Measurements from ENCODE around the gene ZCCHC7.

The ZCCHC7 gene

DNA sequence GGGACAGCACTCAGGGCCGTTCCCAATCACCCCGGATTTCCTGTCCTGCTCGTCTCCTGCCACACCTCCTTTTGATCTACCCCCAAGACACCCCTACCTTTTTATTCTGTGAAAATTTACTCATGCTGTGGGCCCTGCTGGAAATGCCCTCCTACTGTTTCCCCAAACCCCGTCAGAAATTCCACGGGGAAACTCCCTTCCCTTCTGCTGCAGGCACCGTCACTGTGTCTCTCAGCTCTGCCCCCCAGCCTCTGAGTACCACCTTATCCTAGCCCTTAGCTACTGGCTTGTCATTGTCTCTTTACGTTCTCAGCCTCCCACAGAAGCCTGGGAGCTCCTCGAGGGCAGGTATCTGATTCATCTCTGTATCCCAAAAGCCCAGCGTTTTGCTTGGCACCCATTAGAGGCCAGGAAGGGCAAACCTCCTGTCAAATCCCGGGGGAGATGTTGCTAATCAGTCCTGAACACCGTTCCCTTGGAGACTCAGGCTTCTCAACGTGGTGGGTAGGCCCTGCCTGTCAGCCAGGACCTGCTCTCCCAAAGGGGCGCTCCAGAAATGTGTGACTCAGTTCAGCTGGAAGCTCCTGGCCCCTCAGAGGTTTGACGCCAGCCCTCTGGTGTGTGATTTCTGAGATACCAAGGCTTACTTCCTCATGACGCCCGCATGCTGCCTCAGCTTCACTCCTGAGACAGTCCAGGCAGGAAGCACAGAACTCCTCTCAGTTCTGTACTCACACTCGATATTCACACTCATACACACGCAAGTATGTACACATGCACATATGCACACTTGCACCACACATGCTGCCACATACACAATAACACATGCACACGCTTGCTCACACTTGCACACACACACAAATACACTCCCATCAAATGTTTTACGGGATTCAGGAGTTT lies 251.4 kb downstream of the ZCCHC7 start:
- no CpG with 5 or more reads among the region's 20 CpGs for WGBS (ENCODE audit: extremely low coverage, insufficient coverage, insufficient read length)

DNA sequence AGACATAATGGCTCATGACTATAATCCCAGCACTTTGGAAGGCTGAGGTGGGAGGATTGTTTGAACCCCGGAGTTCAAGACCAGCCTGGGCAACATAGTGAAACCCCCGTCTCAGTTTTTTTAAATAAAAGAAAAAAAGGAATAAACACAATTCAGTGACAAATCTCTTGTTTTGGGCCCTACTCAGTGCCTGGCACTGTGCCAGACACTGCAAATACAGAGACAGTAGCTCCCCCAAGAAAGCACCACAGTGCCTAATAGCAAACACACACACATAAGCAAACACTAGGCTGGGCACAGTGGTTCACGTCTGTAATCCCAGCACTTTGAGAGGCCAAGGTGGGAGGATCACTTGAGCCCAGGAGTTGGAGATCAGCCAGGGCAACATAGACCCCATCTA lies 252.5 kb downstream of the ZCCHC7 start:
- H2BK5ac ChIP-seq (ENCODE audit: low read depth, low read length, poor library complexity), result no peak overlapping the region
- H3K23ac ChIP-seq (ENCODE audit: low read length), result no peak overlapping the region
- H4K12ac ChIP-seq (ENCODE audit: low read depth, low read length), result no peak overlapping the region
- no peaks in the 10 kb centered on the region for H3K36me3 ChIP-seq (ENCODE audit: control insufficient read depth in 1 of 2, insufficient read depth in 2 of 2, low read length in 2 of 2)
- H2AFZ ChIP-seq (ENCODE audit: insufficient read depth, low read length, poor library complexity), result no peak overlapping the region
- H3K18ac ChIP-seq (ENCODE audit: low read length), result no peak overlapping the region
- no peaks in the 10 kb centered on the region for H3K79me1 ChIP-seq (ENCODE audit: low read length)
- H4K8ac ChIP-seq (ENCODE audit: low read depth, low read length), result no peak overlapping the region
- no peak overlapping the region for H3K14ac ChIP-seq (ENCODE audit: low read length)
- peaks cover 0 to 4% of the 10 kb centered on the region in 2 experiments for H3K4me1 ChIP-seq (ENCODE audit: control insufficient read depth in 1 of 2, insufficient read depth in 2 of 2, low read length in 2 of 2)
- peaks cover 3% of the 10 kb centered on the region for H3K9me3 ChIP-seq (ENCODE audit: insufficient read depth, low read depth, low read length)
- no peak overlapping the region for H4K91ac ChIP-seq (ENCODE audit: low read depth, low read length)
- no peak overlapping the region for H2AK5ac ChIP-seq (ENCODE audit: low read length)
- no peak overlapping the region for H3K4me3 ChIP-seq (ENCODE audit: low read depth, low read length)
- WGBS (ENCODE audit: extremely low coverage, insufficient coverage, insufficient read length), result no CpG with 5 or more reads among the region's 3 CpGs
- H2BK12ac ChIP-seq (ENCODE audit: low read length), result no peak overlapping the region
- H3K79me2 ChIP-seq (ENCODE audit: control insufficient read depth, insufficient read depth, low read length, poor library complexity), result no peaks in the 10 kb centered on the region
- no peak overlapping the region for H3K27ac ChIP-seq (ENCODE audit: low read depth, low read length)
- DNase-seq, result no peak
- H3K4me2 ChIP-seq (ENCODE audit: low read length), result no peak overlapping the region
- no peaks in the 10 kb centered on the region for H3K27me3 ChIP-seq (ENCODE audit: insufficient read depth, low read length)
- H3K9ac ChIP-seq (ENCODE audit: low read length), result no peak overlapping the region
- H3K4ac ChIP-seq (ENCODE audit: low read depth, low read length), result no peak overlapping the region
- H2BK120ac ChIP-seq (ENCODE audit: insufficient read depth, low read length, poor library complexity), result no peak overlapping the region

More for the DNA sequence above, 251.4 kb downstream of the ZCCHC7 start:
- Histone ChIP-seq H2AFZ (ENCODE audit: insufficient read depth, low read length, poor library complexity) (no peak overlapping the region), H2BK120ac (ENCODE audit: insufficient read depth, low read length, poor library complexity) (no peak overlapping the region), H4K12ac (ENCODE audit: low read depth, low read length) (no peak overlapping the region), H3K4me3 (ENCODE audit: low read depth, low read length) (no peak overlapping the region), H4K8ac (ENCODE audit: low read depth, low read length) (no peak overlapping the region), H3K4ac (ENCODE audit: low read depth, low read length) (no peak overlapping the region), H3K23ac (ENCODE audit: low read length) (no peak overlapping the region), H3K9ac (ENCODE audit: low read length) (no peak overlapping the region), H3K79me2 (ENCODE audit: control insufficient read depth, insufficient read depth, low read length, poor library complexity) (no peaks in the 10 kb centered on the region), H3K9me3 (ENCODE audit: insufficient read depth, low read depth, low read length) (peaks cover 3% of the 10 kb centered on the region), H3K27me3 (ENCODE audit: insufficient read depth, low read length) (no peaks in the 10 kb centered on the region), H2BK12ac (ENCODE audit: low read length) (no peak overlapping the region), H3K14ac (ENCODE audit: low read length) (no peak overlapping the region), H4K91ac (ENCODE audit: low read depth, low read length) (no peak overlapping the region), H2AK5ac (ENCODE audit: low read length) (no peak overlapping the region), H3K36me3 (ENCODE audit: control insufficient read depth in 1 of 2, insufficient read depth in 2 of 2, low read length in 2 of 2) (no peaks in the 10 kb centered on the region), H3K4me1 (ENCODE audit: control insufficient read depth in 1 of 2, insufficient read depth in 2 of 2, low read length in 2 of 2) (peaks cover 0 to 4% of the 10 kb centered on the region in 2 experiments), H3K18ac (ENCODE audit: low read length) (no peak overlapping the region), H3K79me1 (ENCODE audit: low read length) (no peaks in the 10 kb centered on the region), H2BK5ac (ENCODE audit: low read depth, low read length, poor library complexity) (no peak overlapping the region), H3K27ac (ENCODE audit: low read depth, low read length) (no peak overlapping the region), H3K4me2 (ENCODE audit: low read length) (no peak overlapping the region)
- peak; percentile 94 for DNase-seq

DNA sequence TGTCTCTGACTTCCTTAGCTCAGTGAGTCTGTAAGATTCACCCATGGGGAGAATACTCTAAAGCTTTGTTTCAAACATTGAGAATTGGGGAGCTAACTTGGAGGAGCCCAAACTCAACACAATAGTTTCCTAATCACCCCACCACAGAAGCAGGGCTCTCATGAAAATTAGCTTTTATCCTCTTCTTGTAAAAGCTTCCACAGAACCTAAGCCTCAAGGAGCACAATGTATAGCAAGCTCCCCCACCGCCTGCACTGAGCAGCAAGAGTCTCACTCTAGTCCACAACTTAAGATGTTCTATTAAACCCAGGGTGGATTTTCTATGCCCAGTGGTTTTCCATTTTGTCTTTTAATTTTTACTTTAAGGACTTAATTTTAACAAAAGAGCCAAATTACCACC lies 253.2 kb downstream of the ZCCHC7 start:
- H3K9ac ChIP-seq (ENCODE audit: low read length), result no peak overlapping the region
- H3K18ac ChIP-seq (ENCODE audit: low read length), result no peak overlapping the region
- H3K79me2 ChIP-seq (ENCODE audit: control insufficient read depth, insufficient read depth, low read length, poor library complexity), result no peaks in the 10 kb centered on the region
- H3K4me2 ChIP-seq (ENCODE audit: low read length), result no peak overlapping the region
- no peak overlapping the region for H2AK5ac ChIP-seq (ENCODE audit: low read length)
- no peak overlapping the region for H2AFZ ChIP-seq (ENCODE audit: insufficient read depth, low read length, poor library complexity)
- no peak overlapping the region for H3K14ac ChIP-seq (ENCODE audit: low read length)
- no peak for DNase-seq
- no peak overlapping the region for H2BK5ac ChIP-seq (ENCODE audit: low read depth, low read length, poor library complexity)
- H2BK12ac ChIP-seq (ENCODE audit: low read length), result no peak overlapping the region
- no peaks in the 10 kb centered on the region for H3K27me3 ChIP-seq (ENCODE audit: insufficient read depth, low read length)
- peaks cover 0 to 4% of the 10 kb centered on the region in 2 experiments for H3K4me1 ChIP-seq (ENCODE audit: control insufficient read depth in 1 of 2, insufficient read depth in 2 of 2, low read length in 2 of 2)
- no peaks in the 10 kb centered on the region for H3K36me3 ChIP-seq (ENCODE audit: control insufficient read depth in 1 of 2, insufficient read depth in 2 of 2, low read length in 2 of 2)
- no peak overlapping the region for H4K12ac ChIP-seq (ENCODE audit: low read depth, low read length)
- no peak overlapping the region for H3K4ac ChIP-seq (ENCODE audit: low read depth, low read length)
- no peak overlapping the region for H3K23ac ChIP-seq (ENCODE audit: low read length)
- H4K91ac ChIP-seq (ENCODE audit: low read depth, low read length), result no peak overlapping the region
- no peak overlapping the region for H3K4me3 ChIP-seq (ENCODE audit: low read depth, low read length)
- no CpG with 5 or more reads among the region's 1 CpG for WGBS (ENCODE audit: extremely low coverage, insufficient coverage, insufficient read length)
- H4K8ac ChIP-seq (ENCODE audit: low read depth, low read length), result no peak overlapping the region
- no peak overlapping the region for H2BK120ac ChIP-seq (ENCODE audit: insufficient read depth, low read length, poor library complexity)
- H3K9me3 ChIP-seq (ENCODE audit: insufficient read depth, low read depth, low read length), result peaks cover 3% of the 10 kb centered on the region
- H3K27ac ChIP-seq (ENCODE audit: low read depth, low read length), result no peak overlapping the region
- H3K79me1 ChIP-seq (ENCODE audit: low read length), result no peaks in the 10 kb centered on the region

- no peak overlapping the region for H3K18ac ChIP-seq (ENCODE audit: low read length)
- no peak overlapping the region for H4K8ac ChIP-seq (ENCODE audit: low read depth, low read length)
- no peaks in the 10 kb centered on the region for H3K79me1 ChIP-seq (ENCODE audit: low read length)
- H4K91ac ChIP-seq (ENCODE audit: low read depth, low read length), result no peak overlapping the region
- H3K14ac ChIP-seq (ENCODE audit: low read length), result no peak overlapping the region
- peaks cover 0 to 4% of the 10 kb centered on the region in 2 experiments for H3K4me1 ChIP-seq (ENCODE audit: control insufficient read depth in 1 of 2, insufficient read depth in 2 of 2, low read length in 2 of 2)
- H3K27me3 ChIP-seq (ENCODE audit: insufficient read depth, low read length), result no peaks in the 10 kb centered on the region
- no peaks in the 10 kb centered on the region for H3K36me3 ChIP-seq (ENCODE audit: control insufficient read depth in 1 of 2, insufficient read depth in 2 of 2, low read length in 2 of 2)
- H3K4me2 ChIP-seq (ENCODE audit: low read length), result no peak overlapping the region
- H2BK12ac ChIP-seq (ENCODE audit: low read length), result no peak overlapping the region
- H2AK5ac ChIP-seq (ENCODE audit: low read length), result no peak overlapping the region
- no peaks in the 10 kb centered on the region for H3K79me2 ChIP-seq (ENCODE audit: control insufficient read depth, insufficient read depth, low read length, poor library complexity)
- WGBS (ENCODE audit: extremely low coverage, insufficient coverage, insufficient read length), result no CpG with 5 or more reads among the region's 6 CpGs
- no peak for DNase-seq
- no peak overlapping the region for H2BK5ac ChIP-seq (ENCODE audit: low read depth, low read length, poor library complexity)
- no peak overlapping the region for H2AFZ ChIP-seq (ENCODE audit: insufficient read depth, low read length, poor library complexity)
- H3K23ac ChIP-seq (ENCODE audit: low read length), result no peak overlapping the region
- no peak overlapping the region for H3K4ac ChIP-seq (ENCODE audit: low read depth, low read length)
- H3K4me3 ChIP-seq (ENCODE audit: low read depth, low read length), result no peak overlapping the region
- no peak overlapping the region for H4K12ac ChIP-seq (ENCODE audit: low read depth, low read length)
- H2BK120ac ChIP-seq (ENCODE audit: insufficient read depth, low read length, poor library complexity), result no peak overlapping the region
- no peak overlapping the region for H3K27ac ChIP-seq (ENCODE audit: low read depth, low read length)
- H3K9ac ChIP-seq (ENCODE audit: low read length), result no peak overlapping the region
- H3K9me3 ChIP-seq (ENCODE audit: insufficient read depth, low read depth, low read length), result no peaks in the 10 kb centered on the region
Observed at GRCh38 chr9:37374892-37375291, 254.5 kb downstream of the ZCCHC7 start.

Data from trophoblast cell (in vitro differentiated cells and primary cell).